HG03045 (cell line): ENCODE results near the gene MTUS2.
A peak's percentile ranks its signal among the peaks of the same experiment; 100 is the strongest.
"Not testable (repeated sequence)": the region's sequence is repeated elsewhere in the genome, so short reads cannot be mapped to it uniquely, and the experiment has no call there.

ENCODE experiments used
- ATAC-seq: cut with Tn5 transposase; IDR thresholded peaks from one replicate; pipeline ENCODE4 v1.9.1; 2021; ENCODE audit warnings: mild to moderate bottlenecking, moderate library complexity; ENCODE audit not compliant: unreplicated experiment

The MTUS2 gene

GRCh38 chr13:29156136-29156535 is 336.0 kb downstream of the MTUS2 start:
- no peak for ATAC-seq

DNA sequence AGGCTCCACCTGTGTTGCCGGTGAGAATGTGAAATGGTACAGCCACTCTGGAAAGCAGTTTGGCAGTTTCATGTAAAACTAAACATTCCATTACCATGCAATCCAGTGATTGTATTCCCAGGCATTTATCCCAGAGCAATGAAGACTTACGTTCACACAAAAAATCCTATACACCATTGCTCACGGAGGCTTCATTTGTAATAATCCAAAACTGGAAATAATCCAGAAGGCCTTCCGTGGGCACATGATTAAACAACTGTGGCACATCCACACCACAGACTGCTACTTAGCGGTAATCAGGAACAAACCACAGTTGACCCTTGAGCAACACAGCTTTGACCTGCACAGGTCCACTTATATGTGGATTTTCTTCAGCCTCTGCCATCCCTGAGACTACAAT is 339.7 kb downstream of the MTUS2 start:
- no peak for ATAC-seq

DNA sequence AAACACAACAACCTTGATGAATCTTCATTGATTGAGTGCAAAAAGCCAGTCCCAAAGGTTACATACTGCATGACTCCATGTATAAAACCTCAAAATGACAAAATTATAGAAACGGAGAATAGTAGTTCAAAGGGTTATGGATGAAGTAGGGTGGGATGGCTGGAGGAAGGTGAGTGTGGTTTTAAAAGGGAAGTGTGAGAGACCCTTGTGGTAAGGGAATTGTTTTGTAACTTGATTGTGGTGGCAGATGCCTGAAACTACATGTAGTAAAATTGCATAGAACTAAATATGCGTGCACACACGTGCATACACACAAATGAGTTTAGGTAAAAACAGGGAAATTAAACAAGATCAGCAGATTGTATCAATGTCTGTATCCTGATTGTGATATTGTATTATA is 340.7 kb downstream of the MTUS2 start:
- ATAC-seq, result no peak

GRCh38 chr13:29161676-29162075 is 341.5 kb downstream of the MTUS2 start:
- no peak for ATAC-seq

- ATAC-seq, result no peak
These were observed 342.6 kb downstream of the MTUS2 start for GRCh38 chr13:29162638-29163235.

- ATAC-seq, result no peak
These were observed 344.0 kb downstream of the MTUS2 start for GRCh38 chr13:29164116-29164515.

GRCh38 chr13:29165216-29165615 is 345.1 kb downstream of the MTUS2 start:
- ATAC-seq, result no peak

GRCh38 chr13:29165840-29166239 is 345.7 kb downstream of the MTUS2 start:
- ATAC-seq, result no peak

DNA sequence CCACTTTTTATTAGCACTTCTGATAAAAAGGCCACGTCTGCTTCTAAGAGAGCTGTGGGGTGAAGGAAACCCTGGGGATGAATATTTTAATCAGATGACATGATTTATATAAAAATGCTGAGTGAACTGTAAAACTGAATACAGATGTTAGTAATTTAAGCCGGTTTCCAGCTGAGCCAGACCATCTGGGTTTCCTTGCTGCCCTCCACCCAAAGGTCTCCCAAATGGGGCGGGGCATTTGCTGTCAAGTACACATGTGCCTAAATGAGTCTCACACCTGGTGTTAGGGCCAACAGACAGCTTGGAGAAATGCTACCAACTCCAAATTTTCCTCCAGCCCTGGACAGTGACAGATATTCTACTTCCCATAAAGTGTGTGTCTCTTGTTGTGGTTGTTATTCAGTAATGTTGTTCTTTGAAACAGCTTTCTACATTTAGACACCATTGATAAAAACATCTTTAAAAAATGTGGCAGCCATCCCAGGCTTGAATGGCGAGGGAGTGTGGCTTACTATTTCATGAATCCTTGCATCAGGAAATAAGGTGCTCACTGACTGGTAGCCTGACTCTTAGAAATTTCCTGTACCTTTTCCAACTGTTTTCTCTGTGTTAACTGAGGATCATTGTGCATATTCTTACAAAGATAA is 350.4 kb downstream of the MTUS2 start:
- ATAC-seq, result no peak

- ATAC-seq, result no peak
These were observed 351.1 kb downstream of the MTUS2 start for GRCh38 chr13:29171244-29171643.

GRCh38 chr13:29174093-29174492 is 354.0 kb downstream of the MTUS2 start:
- ATAC-seq, result no peak

GRCh38 chr13:29175250-29175873 is 355.2 kb downstream of the MTUS2 start:
- ATAC-seq, result no peak

DNA sequence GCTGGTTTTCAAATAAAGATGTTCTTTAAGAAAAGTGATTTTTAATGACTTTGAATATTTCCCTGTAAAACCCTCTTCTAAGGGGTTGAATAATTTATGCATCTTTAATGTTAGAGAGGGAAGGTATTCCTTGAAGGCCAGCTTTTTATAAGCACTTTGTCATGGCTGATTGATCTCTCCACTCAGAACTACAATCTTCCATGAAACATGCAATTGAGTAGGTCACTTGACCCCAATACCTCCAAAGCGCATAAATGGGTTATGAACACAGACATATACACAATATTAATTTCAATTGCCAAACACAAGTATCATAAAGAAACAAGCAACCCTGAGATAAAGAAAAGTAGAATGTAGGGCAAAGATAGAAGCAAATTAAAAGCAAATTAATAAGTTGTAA is 359.9 kb downstream of the MTUS2 start:
- ATAC-seq, result no peak

DNA sequence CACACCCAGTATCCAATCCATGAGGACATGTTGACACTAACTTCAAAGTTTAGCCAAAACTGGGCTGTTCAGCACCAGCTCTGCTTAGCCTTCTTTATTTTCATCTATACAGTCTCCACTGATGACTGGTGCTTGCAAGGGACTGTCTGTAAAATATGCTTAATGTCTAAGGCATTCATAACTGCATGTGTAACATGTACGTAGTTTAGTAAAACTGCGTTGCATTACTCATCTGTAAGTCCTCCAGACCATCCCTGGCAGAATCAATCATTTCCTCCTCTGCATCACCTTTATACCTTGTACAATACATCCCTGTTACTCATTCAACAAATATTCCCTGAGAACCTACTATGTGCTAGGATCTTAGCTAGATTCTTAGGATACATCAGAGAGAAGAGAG is 362.1 kb downstream of the MTUS2 start:
- no peak for ATAC-seq

- ATAC-seq, result no peak
These were observed 365.8 kb downstream of the MTUS2 start for GRCh38 chr13:29185926-29186325.

GRCh38 chr13:29187584-29187983 is 367.4 kb downstream of the MTUS2 start:
- no peak for ATAC-seq

DNA sequence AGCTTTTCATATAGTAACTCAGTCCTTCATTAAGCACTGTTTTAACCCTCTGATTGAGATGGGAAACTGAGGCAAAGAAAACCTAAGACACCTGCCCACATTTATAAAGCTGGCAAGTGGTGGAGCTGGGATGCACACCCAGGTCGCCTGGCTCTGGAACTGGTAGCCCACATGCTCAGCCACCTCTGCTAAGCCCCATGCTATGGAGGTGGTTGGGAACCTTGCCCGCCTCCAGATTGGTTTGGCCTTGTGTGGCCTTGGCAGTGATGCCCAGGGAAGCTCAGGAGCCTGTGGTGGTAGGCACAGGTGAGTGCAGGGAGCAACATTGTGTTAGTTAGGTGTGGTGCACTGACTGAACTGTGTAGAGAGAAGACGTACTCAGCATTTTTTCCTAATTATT is 370.2 kb downstream of the MTUS2 start:
- no peak for ATAC-seq

DNA sequence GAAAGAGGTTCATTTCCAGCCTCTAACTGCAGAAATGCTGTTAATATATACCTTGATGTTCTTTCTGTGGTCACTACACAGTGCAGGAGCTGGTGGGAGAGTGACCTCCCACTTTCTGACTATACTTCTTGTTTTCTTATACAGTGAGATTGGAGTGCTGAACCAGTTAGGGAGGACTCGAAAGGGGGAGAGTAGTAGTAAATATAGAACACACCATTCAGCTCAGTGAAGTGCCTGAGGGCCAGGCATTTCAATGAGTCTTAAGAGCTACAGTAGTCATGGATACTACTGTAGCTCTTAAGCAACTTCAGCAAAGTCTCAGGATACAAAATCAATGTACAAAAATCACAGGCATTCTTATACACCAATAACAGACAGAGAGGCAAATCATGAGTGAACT is 372.9 kb downstream of the MTUS2 start:
- ATAC-seq, result no peak

DNA sequence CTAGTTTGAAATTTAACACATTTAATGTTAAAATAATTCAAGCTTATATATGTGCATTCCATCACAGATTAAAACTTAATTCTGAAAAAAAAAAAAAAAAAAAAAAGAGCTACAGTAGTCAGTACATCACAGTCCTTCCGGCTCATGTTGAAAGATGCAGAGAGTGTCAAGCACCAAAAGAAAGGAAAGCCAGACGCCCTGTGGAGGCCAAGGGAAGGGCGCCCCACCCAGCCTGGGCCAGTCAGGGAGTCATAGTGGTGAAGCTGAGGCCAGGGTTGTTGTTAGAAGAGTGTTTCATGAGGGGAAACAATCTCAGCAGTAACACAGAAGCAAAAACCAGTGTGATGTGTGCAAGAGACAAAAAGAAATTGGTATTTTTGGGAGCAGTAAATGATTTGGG is 375.3 kb downstream of the MTUS2 start:
- ATAC-seq, result no peak

- peak; percentile 85 for ATAC-seq
These were observed 376.4 kb downstream of the MTUS2 start for GRCh38 chr13:29196409-29197074.

GRCh38 chr13:29202753-29203152 is 382.6 kb downstream of the MTUS2 start:
- ATAC-seq, result not testable (repeated sequence)

DNA sequence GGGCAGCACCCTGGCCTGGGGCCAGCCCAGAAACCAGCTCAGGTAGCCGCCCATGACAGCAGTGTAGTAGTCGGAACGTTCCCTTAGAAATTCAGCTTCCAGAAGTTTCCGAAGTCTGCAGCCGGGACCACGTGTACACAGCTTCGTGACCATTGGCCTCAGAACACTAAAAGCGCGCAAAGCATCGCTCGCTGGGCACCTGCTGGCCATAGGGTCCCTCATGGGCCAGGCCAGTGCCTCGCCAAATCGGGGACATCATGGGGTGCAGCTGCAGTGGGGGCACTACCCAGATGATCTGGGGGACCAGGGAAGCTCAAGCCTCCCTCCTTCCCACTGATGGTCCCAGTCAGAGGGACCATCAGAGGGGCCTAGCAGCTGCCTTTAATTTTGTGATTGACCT is 384.5 kb downstream of the MTUS2 start:
- ATAC-seq, result no peak
